D721Med (cell line): Measurements from ENCODE around the gene SLC25A21.

Experiments used
- DNase-seq: peaks from one replicate; pipeline ENCODE4 v3.0.0; 2011; ENCODE audit warnings: low spot score; ENCODE audit not compliant: insufficient read length
- FAIRE-seq: peaks from 2 replicates; lab custom pipeline; 2011; peaks lifted over from hg19 to GRCh38; lab: Jason Lieb, UNC
- TF ChIP-seq, protein P1 (sequence below): IDR thresholded peaks from 2 replicates; pipeline ENCODE4 v1.5.1; 2012; ENCODE audit warnings: mild to moderate bottlenecking, control low read depth; ENCODE audit not compliant: insufficient read depth; ENCODE audit errors: missing control alignments

The SLC25A21 gene

DNA sequence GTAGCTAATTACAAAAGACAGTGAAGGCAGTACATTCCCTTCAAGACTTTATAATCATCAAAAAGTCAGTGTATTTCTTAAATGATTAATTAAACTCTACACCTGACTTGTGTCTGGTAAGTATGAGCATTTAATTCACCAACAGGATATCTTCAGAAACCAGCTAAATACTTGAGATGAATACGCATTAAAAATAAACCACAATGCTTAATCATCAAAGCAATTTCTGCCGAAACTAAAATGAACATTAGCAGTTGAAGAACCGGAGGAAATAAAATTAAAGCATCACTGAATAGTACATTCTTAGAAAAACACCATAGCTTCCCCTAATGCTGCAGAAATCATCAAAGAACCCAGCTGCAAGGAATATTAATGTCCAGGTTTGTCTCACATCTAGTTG is 32.7 kb downstream of the SLC25A21 start:
- TF ChIP-seq, protein P1, sequence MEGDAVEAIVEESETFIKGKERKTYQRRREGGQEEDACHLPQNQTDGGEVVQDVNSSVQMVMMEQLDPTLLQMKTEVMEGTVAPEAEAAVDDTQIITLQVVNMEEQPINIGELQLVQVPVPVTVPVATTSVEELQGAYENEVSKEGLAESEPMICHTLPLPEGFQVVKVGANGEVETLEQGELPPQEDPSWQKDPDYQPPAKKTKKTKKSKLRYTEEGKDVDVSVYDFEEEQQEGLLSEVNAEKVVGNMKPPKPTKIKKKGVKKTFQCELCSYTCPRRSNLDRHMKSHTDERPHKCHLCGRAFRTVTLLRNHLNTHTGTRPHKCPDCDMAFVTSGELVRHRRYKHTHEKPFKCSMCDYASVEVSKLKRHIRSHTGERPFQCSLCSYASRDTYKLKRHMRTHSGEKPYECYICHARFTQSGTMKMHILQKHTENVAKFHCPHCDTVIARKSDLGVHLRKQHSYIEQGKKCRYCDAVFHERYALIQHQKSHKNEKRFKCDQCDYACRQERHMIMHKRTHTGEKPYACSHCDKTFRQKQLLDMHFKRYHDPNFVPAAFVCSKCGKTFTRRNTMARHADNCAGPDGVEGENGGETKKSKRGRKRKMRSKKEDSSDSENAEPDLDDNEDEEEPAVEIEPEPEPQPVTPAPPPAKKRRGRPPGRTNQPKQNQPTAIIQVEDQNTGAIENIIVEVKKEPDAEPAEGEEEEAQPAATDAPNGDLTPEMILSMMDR = no peak
- FAIRE-seq (no peak), DNase-seq (no peak)

DNA sequence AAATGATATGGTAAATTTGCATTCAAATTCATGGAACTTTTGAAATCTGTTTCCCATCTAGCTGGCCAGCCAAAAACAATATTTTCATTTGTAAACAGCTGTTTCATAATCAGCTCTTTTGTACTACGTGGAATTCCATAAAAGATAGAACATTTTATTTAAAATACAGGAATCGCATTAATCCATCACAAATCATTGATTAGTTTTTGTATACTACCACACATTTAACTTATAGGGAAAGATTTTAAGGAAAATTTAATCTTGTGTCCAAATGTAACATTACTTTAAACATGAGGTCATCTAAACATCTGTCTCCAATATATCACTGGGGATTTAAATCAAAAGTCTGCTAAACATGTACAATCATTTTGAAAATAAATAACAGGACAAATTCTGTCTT is 33.5 kb downstream of the SLC25A21 start:
- TF ChIP-seq, protein P1 = no peak
- DNase-seq (no peak), FAIRE-seq (no peak)

GRCh38 chr14:37133284-37133913 is 39.0 kb downstream of the SLC25A21 start:
- DNase-seq = no peak
- FAIRE-seq = no peak
- TF ChIP-seq, protein P1 = no peak

DNA sequence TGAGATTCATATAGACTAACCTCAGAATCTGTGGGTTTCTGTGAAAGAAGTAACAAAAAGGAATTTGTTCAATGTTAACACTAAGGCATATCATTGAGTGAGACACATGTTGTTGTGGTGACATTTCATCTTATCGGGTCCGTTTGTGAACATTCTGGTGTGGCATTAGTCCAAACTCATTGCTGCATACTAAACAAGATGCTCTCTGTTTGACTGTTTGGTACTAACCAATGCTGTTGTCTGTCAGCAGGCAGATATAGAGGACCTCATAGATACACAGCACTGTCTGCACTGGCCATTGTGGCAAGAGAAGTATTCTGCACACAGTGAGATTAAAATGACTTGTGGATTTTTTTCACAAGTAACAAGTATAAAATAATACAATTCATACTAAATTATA is 41.2 kb downstream of the SLC25A21 start:
- DNase-seq (no peak), FAIRE-seq (no peak)
- TF ChIP-seq, protein P1 = no peak

DNA sequence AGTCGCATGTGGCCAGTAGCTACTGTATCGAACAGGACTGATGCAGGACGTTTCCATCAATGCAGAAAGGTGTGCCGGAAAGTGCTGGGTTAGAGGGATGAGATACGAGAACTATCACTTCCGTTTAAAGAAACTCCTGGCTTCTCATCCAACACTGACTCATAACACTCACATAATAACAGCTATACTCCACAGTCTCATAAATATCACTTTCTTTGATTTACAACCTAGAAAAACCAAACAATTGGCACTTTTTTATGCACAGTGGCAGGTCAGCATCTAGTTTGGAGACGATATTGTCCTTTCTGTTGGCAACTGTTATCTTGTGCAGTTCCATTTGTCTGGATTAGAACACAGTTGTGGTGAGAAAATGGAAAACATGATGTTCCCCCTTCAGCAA is 43.4 kb downstream of the SLC25A21 start:
- DNase-seq = no peak
- TF ChIP-seq, protein P1 = no peak
- no peak for FAIRE-seq

- FAIRE-seq (no peak), DNase-seq (no peak)
- TF ChIP-seq, protein P1 = no peak
Observed at GRCh38 chr14:37124614-37125013, 47.8 kb downstream of the SLC25A21 start.

DNA sequence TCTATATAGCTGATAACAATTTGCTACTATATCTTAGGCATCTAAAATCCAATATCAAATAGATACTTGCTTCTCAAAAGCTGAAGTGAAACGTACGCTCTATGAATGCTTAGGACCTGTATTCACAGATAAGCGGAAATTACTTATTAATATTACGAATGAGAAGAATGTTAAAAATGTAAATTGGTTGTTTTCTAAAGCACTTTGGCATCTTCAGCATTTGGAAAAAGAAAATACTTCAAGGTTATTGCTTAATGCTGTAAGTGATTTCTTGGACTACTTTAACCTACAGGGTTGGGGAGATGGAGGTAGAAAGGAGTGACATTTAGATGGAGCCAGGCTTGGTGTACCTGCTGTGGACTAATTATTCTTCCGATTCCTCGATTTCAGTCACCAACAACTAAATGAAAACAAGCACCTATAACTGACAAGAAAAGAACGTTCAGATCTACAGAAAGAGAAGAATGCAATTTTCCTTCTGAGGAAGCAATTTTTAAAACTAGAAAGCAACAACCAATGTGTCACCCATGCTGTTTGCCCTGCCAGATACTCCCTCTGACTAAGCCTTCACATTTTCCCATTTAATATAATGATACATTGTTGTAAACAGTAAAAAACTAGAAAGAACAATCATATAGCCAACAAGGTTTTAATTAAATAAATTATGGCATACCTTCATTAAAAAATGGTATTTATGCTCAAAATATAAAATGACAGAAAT is 49.3 kb downstream of the SLC25A21 start:
- FAIRE-seq (no peak), DNase-seq (no peak)
- TF ChIP-seq, protein P1 = no peak
